ENCODE data around the gene RAB37. TPM values are rescaled to one million over a fixed set of nuclear protein-coding genes. Genes with fewer than 3 reads are reported as not detected.

Gene RAB37
- total RNA-seq, 1 experiment from 2014 or later, result 8.9 TPM

DNA sequence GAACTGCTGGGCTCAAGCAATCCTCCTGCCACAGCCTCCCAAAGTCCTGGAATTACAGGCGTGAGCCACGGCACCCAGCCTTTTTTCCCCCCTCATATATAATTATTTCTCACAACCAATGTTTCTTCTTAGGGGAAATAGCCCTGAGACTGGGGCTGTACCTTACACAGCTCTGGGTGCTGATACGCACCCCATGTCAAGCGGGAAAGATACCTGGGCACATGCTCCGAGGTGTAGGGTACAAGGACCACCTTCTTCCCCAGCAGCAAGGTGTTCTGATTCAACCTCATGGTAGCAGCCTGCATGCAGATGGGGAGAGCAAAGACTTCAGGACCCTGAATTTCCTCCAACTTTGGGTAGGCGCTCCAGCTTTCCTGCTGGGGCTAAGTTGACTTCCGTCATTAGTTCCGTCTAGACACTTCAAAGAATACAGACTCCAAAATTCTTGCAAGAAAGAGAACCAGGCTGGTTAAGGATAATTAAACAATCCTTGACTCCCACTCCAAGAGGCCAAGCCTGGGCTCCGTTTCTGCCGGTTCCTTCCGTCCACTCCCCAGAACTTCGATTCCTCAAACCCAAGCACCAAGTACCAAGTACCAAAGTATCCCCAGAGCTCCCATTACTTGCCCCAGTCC, 38.5 kb downstream of the RAB37 start:
- ChIA-PET POLR2A (interaction anchor here (0.6 to 2.2 kb wide), 6 partner anchors 10 to 104 kb away, joined by 3 to 14 read pairs (median 4); partner anchors contain the start of gene RAB37), CTCF (interaction anchor here (1.2 to 12.0 kb wide), 14 partner anchors 10 to 209 kb away, joined by 4 to 262 read pairs (median 9); partner anchors contain the start of genes FDXR and RAB37)
- Mint-ChIP-seq H3K27ac (peak overlapping the region; percentile 97), H3K27me3 (ENCODE audit: low read depth) (no peaks in the 10 kb centered on the region), H3K36me3 (peaks cover 30% of the 10 kb centered on the region), H3K4me1 (peaks cover 16% of the 10 kb centered on the region), H3K9me3 (no peaks in the 10 kb centered on the region), H3K4me3 (peak overlapping the region; percentile 91)
- DNase-seq (ENCODE audit: low spot score) (no peak), ATAC-seq (no peak)
- TF ChIP-seq NR3C1 (CRISPR knock-in tag; conservative IDR thresholded peaks at IDR 0.05; ENCODE audit: low read depth) (no peak), ZNF396 (CRISPR knock-in tag; IDR thresholded peaks at IDR 0.05; ENCODE audit: borderline replicate concordance) (no peak)
- TF ChIP-seq, protein P1, sequence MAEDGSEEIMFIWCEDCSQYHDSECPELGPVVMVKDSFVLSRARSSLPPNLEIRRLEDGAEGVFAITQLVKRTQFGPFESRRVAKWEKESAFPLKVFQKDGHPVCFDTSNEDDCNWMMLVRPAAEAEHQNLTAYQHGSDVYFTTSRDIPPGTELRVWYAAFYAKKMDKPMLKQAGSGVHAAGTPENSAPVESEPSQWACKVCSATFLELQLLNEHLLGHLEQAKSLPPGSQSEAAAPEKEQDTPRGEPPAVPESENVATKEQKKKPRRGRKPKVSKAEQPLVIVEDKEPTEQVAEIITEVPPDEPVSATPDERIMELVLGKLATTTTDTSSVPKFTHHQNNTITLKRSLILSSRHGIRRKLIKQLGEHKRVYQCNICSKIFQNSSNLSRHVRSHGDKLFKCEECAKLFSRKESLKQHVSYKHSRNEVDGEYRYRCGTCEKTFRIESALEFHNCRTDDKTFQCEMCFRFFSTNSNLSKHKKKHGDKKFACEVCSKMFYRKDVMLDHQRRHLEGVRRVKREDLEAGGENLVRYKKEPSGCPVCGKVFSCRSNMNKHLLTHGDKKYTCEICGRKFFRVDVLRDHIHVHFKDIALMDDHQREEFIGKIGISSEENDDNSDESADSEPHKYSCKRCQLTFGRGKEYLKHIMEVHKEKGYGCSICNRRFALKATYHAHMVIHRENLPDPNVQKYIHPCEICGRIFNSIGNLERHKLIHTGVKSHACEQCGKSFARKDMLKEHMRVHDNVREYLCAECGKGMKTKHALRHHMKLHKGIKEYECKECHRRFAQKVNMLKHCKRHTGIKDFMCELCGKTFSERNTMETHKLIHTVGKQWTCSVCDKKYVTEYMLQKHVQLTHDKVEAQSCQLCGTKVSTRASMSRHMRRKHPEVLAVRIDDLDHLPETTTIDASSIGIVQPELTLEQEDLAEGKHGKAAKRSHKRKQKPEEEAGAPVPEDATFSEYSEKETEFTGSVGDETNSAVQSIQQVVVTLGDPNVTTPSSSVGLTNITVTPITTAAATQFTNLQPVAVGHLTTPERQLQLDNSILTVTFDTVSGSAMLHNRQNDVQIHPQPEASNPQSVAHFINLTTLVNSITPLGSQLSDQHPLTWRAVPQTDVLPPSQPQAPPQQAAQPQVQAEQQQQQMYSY (CRISPR knock-in tag; IDR thresholded peaks at IDR 0.05), result peak; percentile 69
- TF ChIP-seq, protein P2, sequence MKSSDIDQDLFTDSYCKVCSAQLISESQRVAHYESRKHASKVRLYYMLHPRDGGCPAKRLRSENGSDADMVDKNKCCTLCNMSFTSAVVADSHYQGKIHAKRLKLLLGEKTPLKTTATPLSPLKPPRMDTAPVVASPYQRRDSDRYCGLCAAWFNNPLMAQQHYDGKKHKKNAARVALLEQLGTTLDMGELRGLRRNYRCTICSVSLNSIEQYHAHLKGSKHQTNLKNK (CRISPR knock-in tag; IDR thresholded peaks at IDR 0.05), result no peak

DNA sequence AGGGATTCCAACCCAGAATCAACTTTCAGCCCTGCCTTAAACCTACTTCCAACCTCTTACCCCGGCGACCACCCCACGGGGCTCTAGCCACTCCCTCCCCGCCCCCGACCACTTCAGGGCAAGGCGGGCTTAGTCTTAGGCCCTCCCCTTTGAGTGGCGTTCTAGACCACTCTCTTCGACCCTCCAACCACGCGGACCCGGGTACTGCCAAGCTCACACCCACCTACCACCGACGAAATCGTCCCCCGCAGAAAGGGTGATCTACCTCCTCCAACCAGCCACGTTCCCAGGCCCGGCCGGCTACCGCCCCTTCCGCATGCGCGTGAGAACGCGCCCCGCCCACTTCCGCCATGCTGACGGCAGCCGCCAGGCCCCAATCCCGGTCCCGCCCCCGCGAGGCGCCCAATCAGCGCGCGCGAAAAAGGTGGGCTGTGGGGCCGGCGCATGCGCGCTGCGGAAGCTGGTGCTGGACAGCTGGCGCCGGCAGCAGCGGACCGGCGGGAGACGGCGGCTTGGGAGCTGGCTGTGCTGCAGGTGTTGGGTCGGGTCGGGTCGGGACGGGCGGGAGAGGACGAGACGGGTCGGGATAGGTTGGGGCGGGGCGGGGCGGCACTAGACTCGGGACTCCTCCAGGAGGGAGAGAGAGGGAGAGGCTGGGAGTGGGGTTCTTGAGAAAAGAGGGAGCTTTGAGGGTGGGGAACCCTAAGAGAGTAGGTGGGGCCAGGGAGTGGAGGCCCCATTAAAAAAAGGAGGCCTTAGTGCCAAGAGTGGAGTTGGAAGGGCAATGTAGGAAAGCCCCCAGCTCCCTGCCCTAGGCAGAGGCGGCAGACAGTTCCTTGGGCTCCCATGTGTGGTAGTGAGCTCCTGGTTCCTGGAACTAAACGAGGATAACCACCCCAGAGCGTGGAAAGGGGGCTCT, 39.2 kb downstream of the RAB37 start, which contains the start of gene NAT9:
TSS of gene NAT9 (minus strand) at position 302 of the 919 bp plus-strand sequence. CDS start 647 bp downstream, outside the sequence.
- CTCF ChIA-PET, result interaction anchor here (0.6 to 12.0 kb wide), 20 partner anchors 9 to 259 kb away, joined by 3 to 262 read pairs (median 6); partner anchors contain the start of genes FDXR and RAB37
- TF ChIP-seq TP53 (CRISPR knock-in tag; IDR thresholded peaks at IDR 0.05) (no peak), NFE2L1 (CRISPR knock-in tag; IDR thresholded peaks at IDR 0.05) (0 out of 2 replicates have a peak, but pooled peaks have one; percentile 63), SMAD3 (CRISPR knock-in tag; IDR thresholded peaks at IDR 0.05; ENCODE audit: borderline replicate concordance) (no peak; the same call in 1 of the 2 replicates), ZNF121 (CRISPR knock-in tag; IDR thresholded peaks at IDR 0.05) (no peak), MYBL2 (CRISPR knock-in tag; IDR thresholded peaks at IDR 0.05) (no peak), ZNF396 (CRISPR knock-in tag; IDR thresholded peaks at IDR 0.05; ENCODE audit: borderline replicate concordance) (no peak), ZNF219 (CRISPR knock-in tag; IDR thresholded peaks at IDR 0.05; ENCODE audit: borderline replicate concordance) (no peak), JAZF1 (CRISPR knock-in tag; IDR thresholded peaks at IDR 0.05) (no peak), FOXP1 (CRISPR knock-in tag; IDR thresholded peaks at IDR 0.05; ENCODE audit: borderline replicate concordance) (0 out of 2 replicates have a peak, but pooled peaks have one; percentile 5), KAT7 (CRISPR knock-in tag; IDR thresholded peaks at IDR 0.05; ENCODE audit: borderline replicate concordance) (no peak), ZNF416 (CRISPR knock-in tag; IDR thresholded peaks at IDR 0.05) (no peak), ZBTB21 (CRISPR knock-in tag; IDR thresholded peaks at IDR 0.05; ENCODE audit: borderline replicate concordance) (no peak), PRRX2 (CRISPR knock-in tag; IDR thresholded peaks at IDR 0.05) (no peak)
- TF ChIP-seq, protein P3, sequence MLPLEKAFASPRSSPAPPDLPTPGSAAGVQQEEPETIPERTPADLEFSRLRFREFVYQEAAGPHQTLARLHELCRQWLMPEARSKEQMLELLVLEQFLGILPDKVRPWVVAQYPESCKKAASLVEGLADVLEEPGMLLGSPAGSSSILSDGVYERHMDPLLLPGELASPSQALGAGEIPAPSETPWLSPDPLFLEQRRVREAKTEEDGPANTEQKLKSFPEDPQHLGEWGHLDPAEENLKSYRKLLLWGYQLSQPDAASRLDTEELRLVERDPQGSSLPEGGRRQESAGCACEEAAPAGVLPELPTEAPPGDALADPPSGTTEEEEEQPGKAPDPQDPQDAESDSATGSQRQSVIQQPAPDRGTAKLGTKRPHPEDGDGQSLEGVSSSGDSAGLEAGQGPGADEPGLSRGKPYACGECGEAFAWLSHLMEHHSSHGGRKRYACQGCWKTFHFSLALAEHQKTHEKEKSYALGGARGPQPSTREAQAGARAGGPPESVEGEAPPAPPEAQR (CRISPR knock-in tag; IDR thresholded peaks at IDR 0.05), result no peak
- TF ChIP-seq, protein P1 (CRISPR knock-in tag; IDR thresholded peaks at IDR 0.05), result 0 out of 2 replicates have a peak, but pooled peaks have one; percentile 13
- TF ChIP-seq, protein P4, sequence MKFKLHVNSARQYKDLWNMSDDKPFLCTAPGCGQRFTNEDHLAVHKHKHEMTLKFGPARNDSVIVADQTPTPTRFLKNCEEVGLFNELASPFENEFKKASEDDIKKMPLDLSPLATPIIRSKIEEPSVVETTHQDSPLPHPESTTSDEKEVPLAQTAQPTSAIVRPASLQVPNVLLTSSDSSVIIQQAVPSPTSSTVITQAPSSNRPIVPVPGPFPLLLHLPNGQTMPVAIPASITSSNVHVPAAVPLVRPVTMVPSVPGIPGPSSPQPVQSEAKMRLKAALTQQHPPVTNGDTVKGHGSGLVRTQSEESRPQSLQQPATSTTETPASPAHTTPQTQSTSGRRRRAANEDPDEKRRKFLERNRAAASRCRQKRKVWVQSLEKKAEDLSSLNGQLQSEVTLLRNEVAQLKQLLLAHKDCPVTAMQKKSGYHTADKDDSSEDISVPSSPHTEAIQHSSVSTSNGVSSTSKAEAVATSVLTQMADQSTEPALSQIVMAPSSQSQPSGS (CRISPR knock-in tag; IDR thresholded peaks at IDR 0.05; ENCODE audit: borderline replicate concordance, low read depth), result no peak

More for the DNA sequence above, 39.2 kb downstream of the RAB37 start, which contains the start of gene NAT9:
- peaks cover 15% of the 10 kb centered on the region for H3K4me1 Mint-ChIP-seq
- peak; percentile 96 for ATAC-seq
- H3K27ac Mint-ChIP-seq, result peak within 1 kb of the TSS; percentile 97
- POLR2A ChIA-PET, result interaction anchor here (0.6 to 2.2 kb wide), 8 partner anchors 17 to 119 kb away, joined by 3 to 14 read pairs (median 4); partner anchors contain the start of genes FDXR and RAB37
- H3K9me3 Mint-ChIP-seq, result no peaks in the 10 kb centered on the region
- H3K4me3 Mint-ChIP-seq, result peak within 1 kb of the TSS; percentile 91
- peaks cover 26% of the 10 kb centered on the region for H3K36me3 Mint-ChIP-seq
- no peaks in the 10 kb centered on the region for H3K27me3 Mint-ChIP-seq (ENCODE audit: low read depth)
- DNase-seq (ENCODE audit: low spot score), result peak; percentile 99

All from WTC11 (cell line).